Fibroblast of skin of scalp (primary cell): ENCODE data around the gene CLNS1A. TPM values are rescaled to one million over a fixed set of nuclear protein-coding genes. Genes with fewer than 3 reads are reported as not detected.
"Not testable (repeated sequence)": the region's sequence is repeated elsewhere in the genome, so short reads cannot be mapped to it uniquely, and the experiment has no call there.

Source experiments
- DNase-seq: peaks from one replicate; pipeline ENCODE4 v3.0.0-alpha.2; 2013
- polyA plus RNA-seq, 2 experiments: library from polyadenylated mRNA; unstranded; fragments of 120-200 nt; gene quantifications; one replicate each; pipeline ENCODE4 v1.2.1, GENCODE V29; 2013; ENCODE audit not compliant: insufficient read length in 2 of 2

CLNS1A gene
- 105 TPM for polyA plus RNA-seq (2013, experiment 1 of 2; ENCODE audit: insufficient read length)
- 106 TPM for polyA plus RNA-seq (2013, experiment 2 of 2; ENCODE audit: insufficient read length)

GRCh38 chr11:77637345-77638165, at the start of gene CLNS1A:
TSS of gene CLNS1A (minus strand) at chr11:77637794. CDS start at chr11:77637714, 80 bp downstream.
- DNase-seq = peak; percentile 92

- DNase-seq = no peak
These were observed 49.5 kb upstream of the CLNS1A start for GRCh38 chr11:77687088-77687487.

GRCh38 chr11:77677138-77677537, 39.5 kb upstream of the CLNS1A start:
- DNase-seq = no peak

GRCh38 chr11:77672264-77672663, 34.7 kb upstream of the CLNS1A start:
- peak; percentile 46 for DNase-seq

GRCh38 chr11:77669848-77670511, 32.4 kb upstream of the CLNS1A start:
- no peak for DNase-seq

- DNase-seq = no peak
These were observed 31.2 kb upstream of the CLNS1A start for GRCh38 chr11:77668760-77669159.

DNA sequence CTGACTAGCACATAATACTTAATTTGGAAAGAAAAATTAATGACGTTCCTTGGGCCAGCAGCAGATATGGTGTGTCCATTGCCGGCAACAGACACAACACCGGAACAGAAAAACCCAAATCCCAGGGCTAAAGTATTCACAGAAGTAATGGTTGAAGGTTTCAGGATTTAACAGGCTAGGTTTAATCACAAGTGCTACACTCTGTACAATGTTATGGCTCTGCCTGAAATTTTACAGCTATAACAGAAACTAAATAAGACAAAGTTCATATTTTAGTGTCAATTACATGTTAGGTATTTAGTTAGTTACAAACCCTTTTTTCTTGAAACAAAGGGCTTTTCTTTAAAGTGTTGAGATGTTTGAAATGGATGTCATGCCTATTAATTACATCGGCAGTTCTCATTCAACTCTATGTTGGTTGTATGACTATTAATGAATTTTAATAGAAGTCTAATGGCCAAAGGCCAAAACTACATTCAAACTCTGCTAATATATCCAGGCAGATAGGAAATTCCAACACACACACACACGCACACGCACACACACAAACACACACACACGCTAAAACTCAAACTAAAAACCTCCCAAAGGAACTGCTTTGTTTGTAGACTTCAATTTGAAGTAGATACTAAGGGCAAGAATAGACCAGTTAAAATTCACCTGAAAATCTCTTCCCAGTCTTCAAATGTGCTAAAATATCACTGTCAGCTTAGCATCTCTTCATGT, 27.8 kb upstream of the CLNS1A start:
- no peak for DNase-seq

GRCh38 chr11:77661670-77662069, 24.1 kb upstream of the CLNS1A start:
- no peak for DNase-seq

DNA sequence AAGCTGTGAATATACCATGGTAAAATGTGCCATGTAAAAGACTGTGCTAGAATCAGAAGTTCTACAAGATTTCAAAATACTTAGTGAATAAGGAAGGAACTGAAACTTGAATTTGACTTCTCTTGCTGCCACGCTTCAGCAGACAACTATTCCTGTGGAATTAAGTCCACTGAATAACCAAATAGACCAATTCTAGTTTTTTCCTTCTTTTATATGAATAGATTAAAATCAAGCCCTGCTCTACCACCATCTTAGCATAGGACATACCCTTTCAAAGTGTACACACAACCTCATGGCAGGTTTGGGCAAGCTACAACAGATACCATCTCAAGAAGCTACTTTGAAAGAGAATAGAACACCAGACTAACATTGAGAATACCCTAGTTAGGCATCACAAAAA, 23.4 kb upstream of the CLNS1A start:
- no peak for DNase-seq

- DNase-seq = peak; percentile 76
These were observed 20.8 kb upstream of the CLNS1A start for GRCh38 chr11:77658213-77659013.

DNA sequence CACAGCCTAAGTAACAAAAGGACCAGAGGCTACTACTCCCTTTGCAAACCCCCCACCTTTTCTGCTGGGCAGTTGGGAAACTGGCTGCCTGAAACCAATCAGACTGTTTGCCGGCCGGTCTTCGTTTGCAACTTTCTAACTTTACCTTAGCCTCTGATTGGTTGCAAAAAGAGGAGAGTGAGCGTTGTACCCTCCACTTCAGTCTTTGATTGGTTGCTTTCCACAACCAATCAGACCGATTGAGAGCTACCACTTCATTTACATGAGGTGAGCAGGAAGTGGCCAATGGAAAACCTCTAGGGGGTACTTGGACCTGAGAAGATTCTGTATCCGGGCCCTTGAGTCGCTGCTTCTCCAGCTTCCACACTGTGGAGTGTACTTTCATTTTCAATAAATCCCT, 18.8 kb upstream of the CLNS1A start:
- no peak for DNase-seq

- peak; percentile 44 for DNase-seq
These were observed 17.3 kb upstream of the CLNS1A start for GRCh38 chr11:77654770-77655434.

DNA sequence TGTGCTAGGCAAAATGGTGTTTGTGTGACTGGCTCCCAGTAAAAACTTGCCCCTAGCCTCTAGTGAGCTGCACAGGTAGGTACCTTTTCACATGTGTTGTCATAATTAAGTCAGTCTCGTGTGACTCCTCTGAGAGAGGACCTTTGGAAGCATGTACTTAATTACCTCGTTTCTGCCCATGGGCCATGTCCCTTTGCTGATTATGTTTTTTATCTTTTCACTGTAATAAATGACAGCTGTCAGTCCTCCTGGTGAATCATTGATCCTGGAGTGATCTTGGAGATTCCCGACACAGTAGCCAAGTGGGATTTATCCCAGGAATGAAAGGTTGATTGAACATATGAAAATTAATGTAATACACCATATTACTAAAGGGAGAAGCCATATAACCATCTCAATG, 12.5 kb upstream of the CLNS1A start:
- no peak for DNase-seq

- peak; percentile 25 for DNase-seq
These were observed 10.2 kb upstream of the CLNS1A start for GRCh38 chr11:77647654-77648305.

DNA sequence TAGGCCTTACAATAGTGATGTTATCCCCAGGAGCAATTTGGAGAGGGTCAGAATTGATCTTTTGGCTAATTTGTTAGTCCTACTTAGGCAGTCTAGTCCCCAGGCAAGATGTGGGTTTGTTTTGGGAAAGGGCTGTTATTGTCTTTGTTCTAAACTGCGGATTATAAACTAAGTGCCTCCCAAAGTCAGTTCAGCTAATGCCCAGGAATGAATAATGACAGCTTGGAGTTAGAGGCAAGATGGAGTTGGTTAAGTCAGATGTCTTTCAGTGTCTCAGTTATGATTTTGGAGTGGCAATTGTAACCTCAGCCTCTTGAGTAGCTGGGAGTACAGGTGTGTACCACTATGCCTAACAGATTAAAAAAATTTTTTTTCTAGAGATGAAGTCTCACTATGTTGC, 7.3 kb upstream of the CLNS1A start:
- no peak for DNase-seq

GRCh38 chr11:77642228-77642627, 4.6 kb upstream of the CLNS1A start:
- DNase-seq = no peak

DNA sequence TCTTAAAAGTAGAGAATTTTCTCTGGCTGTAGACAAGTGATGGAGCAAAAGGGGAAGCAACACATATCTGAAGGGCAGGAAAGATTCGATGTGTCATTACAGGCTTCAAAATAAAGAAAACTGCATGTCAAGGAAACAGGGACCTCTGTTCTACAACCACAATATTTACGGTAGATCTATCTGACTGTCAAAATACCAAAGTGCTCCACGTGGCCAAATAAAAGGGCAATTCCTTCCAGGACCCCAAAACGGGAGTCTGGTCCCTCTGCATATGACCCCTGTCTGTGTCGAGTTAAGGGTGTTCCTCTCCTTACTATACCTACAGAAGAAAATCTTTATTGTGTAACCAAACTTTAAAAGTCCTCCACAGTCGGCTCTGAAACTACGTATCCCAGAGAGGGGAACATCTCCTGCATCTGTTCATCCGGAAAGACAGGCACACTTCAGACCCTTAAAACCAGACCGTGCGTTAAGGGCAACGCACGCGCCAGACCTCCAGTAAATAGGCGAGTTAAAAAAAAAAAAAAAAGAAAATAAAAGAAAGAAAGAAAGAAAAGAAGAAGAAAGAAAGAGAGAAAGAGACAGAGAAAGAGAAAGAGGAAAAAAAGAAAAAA, 756 bp downstream of the CLNS1A start:
- DNase-seq = no peak

- DNase-seq = not testable (repeated sequence)
These were observed 3.7 kb downstream of the CLNS1A start for GRCh38 chr11:77633926-77634325.

- no peak for DNase-seq
These were observed 7.4 kb downstream of the CLNS1A start for GRCh38 chr11:77630157-77630710.

DNA sequence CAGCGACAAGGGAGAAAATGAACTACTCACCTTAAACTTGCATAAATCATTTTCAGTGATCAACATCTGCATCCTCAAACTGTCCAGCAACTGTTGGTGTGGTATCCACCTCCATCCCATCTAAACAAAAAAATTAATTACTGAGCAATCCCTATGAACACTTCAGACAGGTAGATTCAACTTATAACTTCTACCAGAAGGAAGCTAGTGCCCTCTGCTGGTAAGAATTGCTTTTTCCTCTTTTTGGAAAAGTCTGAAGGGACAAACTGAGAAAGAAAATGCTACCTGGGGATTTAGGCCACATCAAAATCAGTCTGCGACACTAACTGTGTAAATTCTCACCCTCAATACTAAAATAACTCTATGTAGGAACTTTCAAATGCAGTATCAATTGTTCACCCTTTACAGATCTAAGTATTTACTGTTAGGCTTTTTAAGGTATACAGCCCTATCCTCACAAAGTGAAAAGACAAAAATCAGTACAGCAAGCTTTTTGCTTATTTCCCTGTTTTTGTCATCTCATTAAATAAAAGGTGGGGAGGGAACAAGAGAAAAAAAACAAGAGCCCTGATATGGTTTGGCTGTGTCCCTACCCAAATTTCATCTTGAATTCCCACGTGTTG, 17.9 kb downstream of the CLNS1A start:
- DNase-seq = peak; percentile 35
